Measurements from ENCODE around the gene DYNLL2.

- TF ChIP-seq CTCF (IDR thresholded peaks at IDR 0.05; ENCODE audit: low read length) (no peak), EZH2 (optimal IDR thresholded peaks at IDR 0.05; ENCODE audit: low read depth, low read length) (no peak)
Observed at GRCh38 chr17:58141505-58141904, 58.3 kb downstream of the DYNLL2 start.

Data from MM.1S (cell line).